H1 (cell line): ENCODE data around the gene POU2AF3. TPM values are rescaled to one million over a fixed set of nuclear protein-coding genes. Genes with fewer than 3 reads are reported as not detected.

Source experiments
- CTCF ChIA-PET: fragments of 300-600 bp; sonication (Branson Sonifier 250); formaldehyde crosslinking; loops from one replicate; lab custom pipeline; 2021; ENCODE audit not compliant: partially characterized antibody; lab: Charles Lee
- POLR2A ChIA-PET: fragments of 300-600 bp; sonication (Branson Sonifier 250); formaldehyde crosslinking; loops from one replicate; lab custom pipeline; 2021; ENCODE audit warnings: inconsistent platforms; ENCODE audit not compliant: partially characterized antibody; lab: Charles Lee
- DNase-seq, 2 experiments: peaks; one replicate each; pipeline versions ENCODE4 v3.0.0 to v3.0.0-alpha.2; 2010 to 2022; ENCODE audit warnings: low spot score in 2 of 2, low read depth in 1 of 2, mixed read lengths in 1 of 2
- FAIRE-seq: peaks from 2 replicates; lab custom pipeline; 2011; peaks lifted over from hg19 to GRCh38; lab: Jason Lieb, UNC
- H2AFZ ChIP-seq: 2 replicates; pipeline ENCODE4 v1.8.1; 2012; ENCODE audit warnings: low read length, inconsistent platforms
- H2AK5ac ChIP-seq: 2 replicates; pipeline ENCODE4 v1.6.1; 2013; ENCODE audit warnings: low read depth, low read length
- H2BK120ac ChIP-seq: replicated peaks from 2 replicates; pipeline ENCODE3; 2013; ENCODE audit warnings: low read depth, low read length, inconsistent platforms
- H2BK12ac ChIP-seq: 2 replicates; pipeline ENCODE4 v1.6.1; 2013; ENCODE audit warnings: low read depth, low read length
- H2BK15ac ChIP-seq: 2 replicates; pipeline ENCODE4 v1.6.1; 2013; ENCODE audit warnings: low read length
- H2BK20ac ChIP-seq: 2 replicates; pipeline ENCODE4 v1.6.1; 2013; ENCODE audit warnings: low read length
- H2BK5ac ChIP-seq: 2 replicates; pipeline ENCODE4 v1.6.1; 2013; ENCODE audit warnings: low read depth, low read length
- H3K14ac ChIP-seq: 2 replicates; pipeline ENCODE4 v1.6.1; 2013; ENCODE audit warnings: inconsistent platforms; ENCODE audit not compliant: insufficient read length
- H3K18ac ChIP-seq: 2 replicates; pipeline ENCODE4 v1.6.1; 2013; ENCODE audit warnings: low read length; ENCODE audit errors: extremely low read depth
- H3K23ac ChIP-seq: 2 replicates; pipeline ENCODE4 v1.6.1; 2013; ENCODE audit warnings: inconsistent platforms; ENCODE audit not compliant: insufficient read length
- H3K23me2 ChIP-seq: 2 replicates; pipeline ENCODE4 v1.6.1; 2013; ENCODE audit warnings: low read depth, low read length
- H3K27ac ChIP-seq: 2 replicates; pipeline ENCODE4 v1.6.1; 2011; ENCODE audit warnings: low read depth, low read length, inconsistent platforms
- H3K27me3 ChIP-seq, 4 experiments: replicated peaks in 1 of 4; 1 replicate in 1 of 4; 2 replicates in 3 of 4; pipeline versions ENCODE4 v1.6.1 to v1.8.1; 2011 to 2013; ENCODE audit warnings: low read length in 3 of 4, mild to moderate bottlenecking in 3 of 4, inconsistent platforms in 2 of 4, mixed read lengths in 2 of 4, moderate library complexity in 1 of 4; ENCODE audit not compliant: control insufficient read depth in 3 of 4, insufficient read depth in 3 of 4; ENCODE audit errors: extremely low read depth in 1 of 4
- H3K36me3 ChIP-seq, 4 experiments: 2 replicates each; pipeline versions ENCODE4 v1.6.1 to v1.8.1; 2011 to 2013; ENCODE audit warnings: mild to moderate bottlenecking in 4 of 4, low read length in 3 of 4, moderate library complexity in 2 of 4, control low read depth in 1 of 4, inconsistent platforms in 1 of 4; ENCODE audit not compliant: insufficient read depth in 4 of 4, control insufficient read depth in 2 of 4
- H3K4ac ChIP-seq: replicated peaks from 2 replicates; pipeline ENCODE3; 2013; ENCODE audit warnings: low read length, low read depth, mixed read lengths, inconsistent platforms; ENCODE audit not compliant: insufficient read length
- H3K4me1 ChIP-seq, 4 experiments: replicated peaks in 1 of 4; 1 replicate in 1 of 4; 2 replicates in 3 of 4; pipeline versions ENCODE4 v1.6.1 to v1.8.1; 2011 to 2013; ENCODE audit warnings: low read length in 3 of 4, inconsistent platforms in 2 of 4, mixed read lengths in 1 of 4; ENCODE audit not compliant: insufficient read depth in 4 of 4, control insufficient read depth in 3 of 4
- H3K4me2 ChIP-seq, 2 experiments: 2 replicates each; pipeline versions ENCODE4 v1.6.1 to v1.8.1; 2011 to 2013; ENCODE audit warnings: low read depth in 2 of 2, low read length in 2 of 2, control low read depth in 1 of 2, inconsistent platforms in 1 of 2, mild to moderate bottlenecking in 1 of 2; ENCODE audit not compliant: insufficient read depth in 1 of 2
- H3K4me3 ChIP-seq, 4 experiments: fragments of 200-600, 300-600 bp in 1 of 4; sonication (generic), shearing (Covaris generic), sonication (Bioruptor Twin) in 1 of 4; 2 replicates each; pipeline versions ENCODE4 v1.5.1 to v1.8.1; 2011 to 2016; ENCODE audit warnings: low read length in 4 of 4, low read depth in 3 of 4, control low read depth in 2 of 4, inconsistent platforms in 2 of 4, mild to moderate bottlenecking in 2 of 4, mixed read lengths in 1 of 4, moderate library complexity in 1 of 4; ENCODE audit not compliant: insufficient read depth in 2 of 4; ENCODE audit errors: extremely low read depth in 1 of 4
- H3K56ac ChIP-seq: replicated peaks from 2 replicates; pipeline ENCODE3; 2013; ENCODE audit warnings: low read depth, mild to moderate bottlenecking, mixed read lengths, low read length, inconsistent platforms; ENCODE audit not compliant: insufficient read length
- H3K79me1 ChIP-seq: 2 replicates; pipeline ENCODE4 v1.6.1; 2013; ENCODE audit warnings: low read depth, low read length, control low read depth
- H3K79me2 ChIP-seq, 2 experiments: 2 replicates each; pipeline versions ENCODE4 v1.6.1 to v1.8.1; 2012 to 2013; ENCODE audit warnings: low read length in 2 of 2, mild to moderate bottlenecking in 2 of 2, inconsistent platforms in 1 of 2; ENCODE audit not compliant: insufficient read depth in 2 of 2, control insufficient read depth in 1 of 2
- H3K9ac ChIP-seq, 4 experiments: replicated peaks in 1 of 4; 1 replicate in 1 of 4; 2 replicates in 3 of 4; pipeline versions ENCODE4 v1.6.1 to v1.8.1; 2011 to 2013; ENCODE audit warnings: low read depth in 3 of 4, low read length in 3 of 4, control low read depth in 2 of 4, mild to moderate bottlenecking in 2 of 4, moderate library complexity in 2 of 4, inconsistent platforms in 1 of 4; ENCODE audit errors: extremely low read depth in 1 of 4
- H3K9me3 ChIP-seq, 2 experiments: 2 replicates each; pipeline versions ENCODE4 v1.6.1 to v1.8.1; 2012 to 2013; ENCODE audit warnings: mild to moderate bottlenecking in 2 of 2, moderate library complexity in 2 of 2, control low read depth in 1 of 2, inconsistent platforms in 1 of 2, low read depth in 1 of 2, low read length in 1 of 2, mixed read lengths in 1 of 2; ENCODE audit not compliant: insufficient read depth in 2 of 2
- H4K20me1 ChIP-seq, 2 experiments: replicated peaks in 1 of 2; 2 replicates each; pipeline versions ENCODE3 to v1.8.1; 2011 to 2013; ENCODE audit warnings: inconsistent platforms in 2 of 2, low read length in 2 of 2, mild to moderate bottlenecking in 1 of 2; ENCODE audit not compliant: insufficient read depth in 2 of 2, control insufficient read depth in 1 of 2
- H4K5ac ChIP-seq: 2 replicates; pipeline ENCODE4 v1.6.1; 2013; ENCODE audit warnings: low read length, low read depth, mixed read lengths, inconsistent platforms; ENCODE audit not compliant: insufficient read length
- H4K8ac ChIP-seq: 2 replicates; pipeline ENCODE4 v1.8.0; 2013; ENCODE audit warnings: mild to moderate bottlenecking, moderate library complexity, low read length, inconsistent platforms; ENCODE audit not compliant: insufficient read depth; ENCODE audit errors: extremely low read depth
- H4K91ac ChIP-seq: replicated peaks from 2 replicates; pipeline ENCODE3; 2013; ENCODE audit warnings: low read length, mixed read lengths, inconsistent platforms; ENCODE audit not compliant: insufficient read length
- CBX8 ChIP-seq: fragments of 300-800, 300-1000 bp; sonication (generic); IDR thresholded peaks from 2 replicates; pipeline ENCODE4 v1.7.1; 2016; ENCODE audit warnings: low read depth, low read length, borderline replicate concordance
- CTCF ChIP-seq, 3 experiments: IDR thresholded peaks; 1 replicate in 2 of 3; 2 replicates in 1 of 3; pipeline versions ENCODE4 v1.5.1 to v1.6.1; 2011; ENCODE audit warnings: low read length in 3 of 3, mild to moderate bottlenecking in 3 of 3, inconsistent platforms in 2 of 3, low read depth in 1 of 3, moderate library complexity in 1 of 3; ENCODE audit not compliant: insufficient read depth in 1 of 3; ENCODE audit errors: control extremely low read depth in 1 of 3
- JUND ChIP-seq: IDR thresholded peaks from 2 replicates; pipeline ENCODE4 v1.6.1; 2011; ENCODE audit warnings: mild to moderate bottlenecking, improper control_type of control experiment, low read length
- KDM1A ChIP-seq: fragments of 200-600, 300-600 bp; sonication (generic); IDR thresholded peaks from 2 replicates; pipeline ENCODE4 v1.7.1; 2016; ENCODE audit warnings: mild to moderate bottlenecking, low read length, borderline replicate concordance
- KDM5A ChIP-seq: fragments of 200-600 bp; IDR thresholded peaks from 2 replicates; pipeline ENCODE4 v1.7.1; 2012; ENCODE audit warnings: mild to moderate bottlenecking, low read length, inconsistent platforms, mixed read lengths
- NANOG ChIP-seq: IDR thresholded peaks from 2 replicates; pipeline ENCODE4 v1.6.1; 2011; ENCODE audit warnings: low read length, low read depth, mild to moderate bottlenecking, inconsistent platforms; ENCODE audit not compliant: insufficient read depth, poor library complexity, severe bottlenecking
- RBBP5 ChIP-seq: IDR thresholded peaks from 2 replicates; pipeline ENCODE4 v1.7.1; 2012; ENCODE audit warnings: low read depth, mild to moderate bottlenecking, inconsistent platforms, low read length, moderate library complexity, borderline replicate concordance
- TBP ChIP-seq: IDR thresholded peaks from 2 replicates; pipeline ENCODE4 v1.6.1; 2011; ENCODE audit warnings: low read depth, low read length, improper control_type of control experiment
- WGBS, 2 experiments: shearing (Covaris generic) in 1 of 2; methylation state at CpG; one replicate each; pipeline versions ENCODE4 v1.1.6 to v1.1.7; 2013 to 2015; ENCODE audit warnings: low lambda C conversion rate in 2 of 2, mixed read lengths in 2 of 2, inconsistent platforms in 1 of 2, low coverage in 1 of 2, missing lambda C conversion rate in 1 of 2; ENCODE audit not compliant: insufficient replicate concordance in 2 of 2, insufficient coverage in 1 of 2, insufficient read length in 1 of 2; ENCODE audit errors: extremely low coverage in 1 of 2, missing lambda C conversion rate in 1 of 2; 5-methylcytosine and 5-hydroxymethylcytosine counted together
- polyA plus RNA-seq, 7 experiments: library from polyadenylated mRNA; depleted of rRNA in 3 of 7; stranded (reverse) in 5 of 7; unstranded in 2 of 7; fragments of >200 nt in 5 of 7; fragments of 200-250 nt in 2 of 7; gene quantifications; 1 replicate in 5 of 7; 2 replicates in 1 of 7; 4 replicates in 1 of 7; pipeline versions ENCODE4 v1.2.1 to v1.2.3, GENCODE V29; 2011 to 2013; ENCODE audit warnings: missing spikeins in 2 of 7, mixed read lengths in 2 of 7
- total RNA-seq: library from RNA; stranded (reverse); fragmentation: NEBNext Ultra II Directional; extraction: Animal tissue kit (Norgen Biotek cat#: 25700); gene quantifications from 2 replicates; pipeline ENCODE4 v1.2.1, GENCODE V29; 2021

The POU2AF3 gene
- total and polyA plus RNA-seq, 2 of the 8 experiments (the other 6 are each of a cell fraction or from before 2014, with no cell fraction given) = 1.2 to 5.7 TPM

- Histone ChIP-seq H2BK15ac (no peak overlapping the region), H3K14ac (no peak overlapping the region), H3K56ac (no peak overlapping the region), H3K23ac (no peak overlapping the region), H3K79me1 (no peaks in the 10 kb centered on the region), H3K27me3 (no peaks in the 10 kb centered on the region), H3K4me2 (no peak overlapping the region), H2BK12ac (no peak overlapping the region), H2BK20ac (no peak overlapping the region), H3K18ac (no peak overlapping the region; the same call in 1 of the 2 replicates), H2AFZ (peak overlapping the region; percentile 29; the same call in 1 of the 2 replicates), H3K4me1 (peaks cover 0 to 4% (median 1%) of the 10 kb centered on the region in 4 experiments; a peak in 2 of 7 replicates), H3K9ac (no peak overlapping the region), H4K5ac (no peak overlapping the region), H3K9me3 (no peaks in the 10 kb centered on the region), H3K79me2 (no peaks in the 10 kb centered on the region), H4K91ac (no peak overlapping the region), H4K20me1 (no peaks in the 10 kb centered on the region), H3K23me2 (no peaks in the 10 kb centered on the region), H2BK5ac (no peak overlapping the region), H4K8ac (no peak overlapping the region), H3K4ac (no peak overlapping the region), H3K27ac (no peak overlapping the region), H2AK5ac (no peak overlapping the region), H3K36me3 (no peaks in the 10 kb centered on the region), H3K4me3 (no peak overlapping the region), H2BK120ac (no peak overlapping the region)
- no peak for FAIRE-seq
- no peak for DNase-seq
- 86% methylated on average over 9 of the region's 9 CpGs; no CpG with 5 or more reads in 1 of the 2 experiments for WGBS, 2 experiments
- POLR2A ChIA-PET = interaction anchor here (0.9 to 1.4 kb wide), 2 partner anchors 16 to 38 kb away, joined by 3 read pairs; no protein-coding TSS in a partner anchor
- CTCF ChIA-PET = interaction anchor here (1.3 to 2.2 kb wide), 3 partner anchors 9 to 94 kb away, joined by 3 to 7 read pairs (median 3); no protein-coding TSS in a partner anchor
- TF ChIP-seq NANOG (no peak), JUND (no peak), KDM5A (no peak), CBX8 (no peak), RBBP5 (no peak), CTCF (IDR thresholded peaks at IDR 0.05; ENCODE audit: control extremely low read depth in 1 of 3, insufficient read depth in 1 of 3, low read depth in 1 of 3, low read length in 3 of 3) (no peak), TBP (no peak), KDM1A (no peak)
These were observed 36.5 kb downstream of the POU2AF3 start for GRCh38 chr11:111334532-111335502.
